Mesenchymal stem cell (in vitro differentiated cells and primary cell): Measurements from ENCODE around the gene C6orf141.

Experiments
- DNase-seq: peaks from one replicate; pipeline ENCODE4 v3.0.0-alpha.2; 2013
- H2AFZ ChIP-seq: one replicate; pipeline ENCODE4 v1.6.1; 2013; ENCODE audit warnings: low read depth, mild to moderate bottlenecking, control low read depth, inconsistent platforms, low read length, moderate library complexity
- H2AK5ac ChIP-seq: 2 replicates; pipeline ENCODE4 v1.6.1; 2013; ENCODE audit warnings: low read length, moderate library complexity, mild to moderate bottlenecking, inconsistent platforms; ENCODE audit not compliant: severe bottlenecking
- H2BK120ac ChIP-seq: one replicate; pipeline ENCODE4 v1.6.1; 2013; ENCODE audit warnings: low read depth, mild to moderate bottlenecking, inconsistent platforms, low read length, moderate library complexity
- H2BK12ac ChIP-seq, 2 experiments: one replicate each; pipeline ENCODE4 v1.6.1; 2013; ENCODE audit warnings: inconsistent platforms in 2 of 2, low read length in 2 of 2, mild to moderate bottlenecking in 2 of 2, moderate library complexity in 2 of 2, control low read depth in 1 of 2
- H2BK15ac ChIP-seq: one replicate; pipeline ENCODE4 v1.6.1; 2013; ENCODE audit warnings: mild to moderate bottlenecking, low read depth, inconsistent platforms; ENCODE audit not compliant: poor library complexity, severe bottlenecking
- H2BK5ac ChIP-seq: 2 replicates; pipeline ENCODE4 v1.6.1; 2013; ENCODE audit warnings: low read depth, mild to moderate bottlenecking, low read length, control low read depth, inconsistent platforms; ENCODE audit not compliant: poor library complexity, severe bottlenecking
- H3K14ac ChIP-seq, 2 experiments: one replicate each; pipeline ENCODE4 v1.6.1; 2013; ENCODE audit warnings: inconsistent platforms in 2 of 2, low read length in 2 of 2, control low read depth in 1 of 2, mild to moderate bottlenecking in 1 of 2, moderate library complexity in 1 of 2
- H3K18ac ChIP-seq, 2 experiments: one replicate each; pipeline ENCODE4 v1.6.1; 2013; ENCODE audit warnings: inconsistent platforms in 2 of 2, low read length in 2 of 2, control low read depth in 1 of 2, low read depth in 1 of 2, mild to moderate bottlenecking in 1 of 2
- H3K23ac ChIP-seq, 2 experiments: one replicate each; pipeline ENCODE4 v1.6.1; 2013; ENCODE audit warnings: inconsistent platforms in 2 of 2, low read length in 2 of 2, mild to moderate bottlenecking in 2 of 2, moderate library complexity in 2 of 2, control low read depth in 1 of 2
- H3K27ac ChIP-seq: 2 replicates; pipeline ENCODE4 v1.5.1; 2013; ENCODE audit warnings: mild to moderate bottlenecking, moderate library complexity, low read length, control low read depth, inconsistent platforms; ENCODE audit not compliant: poor library complexity, severe bottlenecking
- H3K27me3 ChIP-seq, 2 experiments: 2 replicates each; pipeline versions ENCODE4 v1.6.1 to v1.7.0; 2013; ENCODE audit warnings: low read length in 2 of 2, mild to moderate bottlenecking in 2 of 2, moderate library complexity in 2 of 2, control low read depth in 1 of 2, inconsistent platforms in 1 of 2; ENCODE audit not compliant: control insufficient read depth in 1 of 2, insufficient read depth in 1 of 2
- H3K36me3 ChIP-seq, 2 experiments: 2 replicates each; pipeline versions ENCODE4 v1.6.1 to v1.7.0; 2013; ENCODE audit warnings: low read length in 2 of 2, control low read depth in 1 of 2, inconsistent platforms in 1 of 2, low read depth in 1 of 2, mild to moderate bottlenecking in 1 of 2; ENCODE audit not compliant: insufficient read depth in 2 of 2, control insufficient read depth in 1 of 2
- H3K4ac ChIP-seq, 2 experiments: one replicate each; pipeline ENCODE4 v1.6.1; 2013; ENCODE audit warnings: inconsistent platforms in 2 of 2, low read length in 2 of 2, mild to moderate bottlenecking in 2 of 2, moderate library complexity in 2 of 2, control low read depth in 1 of 2, low read depth in 1 of 2
- H3K4me1 ChIP-seq: 2 replicates; pipeline ENCODE4 v1.6.1; 2013; ENCODE audit warnings: low read depth, low read length, control low read depth; ENCODE audit not compliant: control insufficient read depth, insufficient read depth
- H3K4me2 ChIP-seq: 2 replicates; pipeline ENCODE4 v1.6.1; 2013; ENCODE audit warnings: low read length, mild to moderate bottlenecking, inconsistent platforms; ENCODE audit not compliant: poor library complexity, severe bottlenecking
- H3K4me3 ChIP-seq, 2 experiments: 2 replicates each; pipeline versions ENCODE4 v1.5.1 to v1.7.0; 2013; ENCODE audit warnings: low read length in 2 of 2, mild to moderate bottlenecking in 2 of 2, control low read depth in 1 of 2, low read depth in 1 of 2; ENCODE audit not compliant: insufficient read depth in 1 of 2
- H3K79me1 ChIP-seq: replicated peaks from 2 replicates; pipeline ENCODE4 v1.6.1; 2013; ENCODE audit warnings: mild to moderate bottlenecking, control low read depth, low read length, inconsistent platforms; ENCODE audit not compliant: poor library complexity, severe bottlenecking
- H3K9ac ChIP-seq: 2 replicates; pipeline ENCODE4 v1.7.0; 2013; ENCODE audit warnings: mild to moderate bottlenecking, low read length, moderate library complexity
- H3K9me3 ChIP-seq: 2 replicates; pipeline ENCODE4 v1.7.0; 2013; ENCODE audit warnings: mild to moderate bottlenecking, low read length; ENCODE audit not compliant: control insufficient read depth
- H4K8ac ChIP-seq: one replicate; pipeline ENCODE4 v1.6.1; 2013; ENCODE audit warnings: inconsistent platforms, mild to moderate bottlenecking, low read length, moderate library complexity
- H4K91ac ChIP-seq: one replicate; pipeline ENCODE4 v1.6.1; 2013; ENCODE audit warnings: mild to moderate bottlenecking, low read length, inconsistent platforms
- WGBS: methylation state at CpG from one replicate; pipeline ENCODE4 v1.1.7; 2013; ENCODE audit warnings: mixed read lengths; 5-methylcytosine and 5-hydroxymethylcytosine counted together

C6orf141 gene

GRCh38 chr6:49517919-49518318 lies 32.5 kb upstream of the C6orf141 start:
- no peak overlapping the region for H4K8ac ChIP-seq
- no peak overlapping the region for H2AFZ ChIP-seq
- H3K18ac ChIP-seq, result no peak overlapping the region
- no peak overlapping the region for H3K4me2 ChIP-seq
- no peaks in the 10 kb centered on the region for H3K79me1 ChIP-seq
- no peaks in the 10 kb centered on the region for H3K4me1 ChIP-seq
- H3K27me3 ChIP-seq, result no peaks in the 10 kb centered on the region
- H2BK15ac ChIP-seq, result no peak overlapping the region
- H3K9me3 ChIP-seq, result no peaks in the 10 kb centered on the region
- H3K23ac ChIP-seq, result no peak overlapping the region
- H2BK5ac ChIP-seq, result no peak overlapping the region
- no peak overlapping the region for H2BK12ac ChIP-seq
- H2AK5ac ChIP-seq, result no peak overlapping the region
- no peak for DNase-seq
- no peaks in the 10 kb centered on the region for H3K36me3 ChIP-seq
- no peak overlapping the region for H2BK120ac ChIP-seq
- H4K91ac ChIP-seq, result no peak overlapping the region
- no peak overlapping the region for H3K14ac ChIP-seq
- no peak overlapping the region for H3K4me3 ChIP-seq
- H3K9ac ChIP-seq, result no peak overlapping the region
- H3K4ac ChIP-seq, result no peak overlapping the region
- no peak overlapping the region for H3K27ac ChIP-seq
- 92% methylated on average over 2 of the region's 2 CpGs for WGBS

- Histone ChIP-seq H3K36me3 (no peaks in the 10 kb centered on the region), H3K4me3 (no peak overlapping the region), H3K9me3 (no peaks in the 10 kb centered on the region), H4K91ac (no peak overlapping the region), H3K23ac (no peak overlapping the region), H2BK12ac (no peak overlapping the region), H3K4ac (no peak overlapping the region), H3K9ac (no peak overlapping the region), H3K4me2 (no peak overlapping the region), H3K18ac (no peak overlapping the region), H3K27me3 (no peaks in the 10 kb centered on the region), H2AFZ (no peak overlapping the region), H2BK15ac (no peak overlapping the region), H3K4me1 (no peaks in the 10 kb centered on the region), H3K27ac (no peak overlapping the region), H2BK5ac (no peak overlapping the region), H3K79me1 (no peaks in the 10 kb centered on the region), H2BK120ac (no peak overlapping the region), H3K14ac (no peak overlapping the region), H2AK5ac (no peak overlapping the region), H4K8ac (no peak overlapping the region)
- no CpG with 5 or more reads among the region's 1 CpG for WGBS
- no peak for DNase-seq
Observed at GRCh38 chr6:49519660-49520059, 30.8 kb upstream of the C6orf141 start.

GRCh38 chr6:49522710-49523593 lies 27.5 kb upstream of the C6orf141 start:
- no peak overlapping the region for H2BK5ac ChIP-seq
- no peaks in the 10 kb centered on the region for H3K36me3 ChIP-seq
- no peaks in the 10 kb centered on the region for H3K4me1 ChIP-seq
- 86% methylated on average over 7 of the region's 7 CpGs for WGBS
- H2BK15ac ChIP-seq, result no peak overlapping the region
- H3K27ac ChIP-seq, result no peak overlapping the region
- H3K9ac ChIP-seq, result no peak overlapping the region
- H3K9me3 ChIP-seq, result no peaks in the 10 kb centered on the region
- no peak overlapping the region for H2AK5ac ChIP-seq
- no peak overlapping the region for H3K4me2 ChIP-seq
- DNase-seq, result no peak
- H2BK120ac ChIP-seq, result no peak overlapping the region
- no peak overlapping the region for H3K18ac ChIP-seq
- no peaks in the 10 kb centered on the region for H3K79me1 ChIP-seq
- H4K91ac ChIP-seq, result no peak overlapping the region
- no peak overlapping the region for H2BK12ac ChIP-seq
- H3K4me3 ChIP-seq, result no peak overlapping the region
- H3K4ac ChIP-seq, result no peak overlapping the region
- H3K23ac ChIP-seq, result no peak overlapping the region
- H3K27me3 ChIP-seq, result no peaks in the 10 kb centered on the region
- no peak overlapping the region for H2AFZ ChIP-seq
- H3K14ac ChIP-seq, result no peak overlapping the region
- H4K8ac ChIP-seq, result no peak overlapping the region

GRCh38 chr6:49523901-49524300 lies 26.6 kb upstream of the C6orf141 start:
- 95% methylated on average over 1 of the region's 1 CpG for WGBS
- no peak overlapping the region for H3K14ac ChIP-seq
- no peak overlapping the region for H2AK5ac ChIP-seq
- no peak overlapping the region for H3K23ac ChIP-seq
- no peak overlapping the region for H3K9ac ChIP-seq
- no peak overlapping the region for H2BK15ac ChIP-seq
- DNase-seq, result no peak
- no peak overlapping the region for H3K4me2 ChIP-seq
- no peak overlapping the region for H2BK5ac ChIP-seq
- no peak overlapping the region for H3K18ac ChIP-seq
- no peak overlapping the region for H3K4me3 ChIP-seq
- no peak overlapping the region for H2AFZ ChIP-seq
- H3K36me3 ChIP-seq, result no peaks in the 10 kb centered on the region
- H3K9me3 ChIP-seq, result no peaks in the 10 kb centered on the region
- H3K4ac ChIP-seq, result no peak overlapping the region
- no peak overlapping the region for H4K8ac ChIP-seq
- no peak overlapping the region for H2BK12ac ChIP-seq
- no peaks in the 10 kb centered on the region for H3K27me3 ChIP-seq
- no peak overlapping the region for H2BK120ac ChIP-seq
- H3K79me1 ChIP-seq, result no peaks in the 10 kb centered on the region
- no peak overlapping the region for H4K91ac ChIP-seq
- no peak overlapping the region for H3K27ac ChIP-seq
- no peaks in the 10 kb centered on the region for H3K4me1 ChIP-seq
